ENCODE data around the gene NR2F1. TPM values are rescaled to one million over a fixed set of nuclear protein-coding genes. Genes with fewer than 3 reads are reported as not detected.

The NR2F1 gene
- total RNA-seq, 1 experiment from 2014 or later = 1.3 TPM

GRCh38 chr5:93642526-93642925 is 59.5 kb downstream of the NR2F1 start:
- Histone ChIP-seq H3K4me2 (no peak overlapping the region), H3K4me3 (no peak overlapping the region), H2AFZ (no peak overlapping the region), H3K27ac (no peak overlapping the region), H3K27me3 (ENCODE audit: insufficient read depth, low read depth) (no peaks in the 10 kb centered on the region), H3K9me2 (ENCODE audit: insufficient read depth) (no peaks in the 10 kb centered on the region; the same call in 1 of the 2 replicates), H3K4me1 (replicated peaks; ENCODE audit: insufficient read depth) (no peaks in the 10 kb centered on the region), H3K36me3 (ENCODE audit: low read depth) (no peaks in the 10 kb centered on the region), H4K20me1 (ENCODE audit: insufficient read depth) (no peaks in the 10 kb centered on the region), H3K9me3 (ENCODE audit: insufficient read depth, low read depth) (no peaks in the 10 kb centered on the region), H3F3A (ENCODE audit: insufficient read depth, low read depth) (no peaks in the 10 kb centered on the region), H3K79me2 (ENCODE audit: low read depth) (no peaks in the 10 kb centered on the region)
- no peak for DNase-seq
- TF ChIP-seq EZH2 (IDR thresholded peaks at IDR 0.05; ENCODE audit: low read depth) (no peak), CTCF (conservative IDR thresholded peaks at IDR 0.05) (no peak)
- intact Hi-C loops (cut with micrococcal nuclease; ENCODE audit: unreplicated experiment) = no loop called here
- ChIA-PET CTCF (no interaction called here), POLR2A (ENCODE audit: unreplicated experiment) (no interaction called here)
- BruUV-seq (replicated peaks) = no TSS peak

Other genes starting within 250 kb of the NR2F1 start
- 5.9 and 6.0 TPM in 2 replicates for gene NR2F1-AS1, start 2.0 kb upstream of the NR2F1 start, total RNA-seq (2021)
- gene POU5F2, start 158.4 kb downstream of the NR2F1 start, total RNA-seq (2021) = 0.95 and 1.1 TPM in 2 replicates